ENCODE measurements around the gene HIPK2. TPM values are rescaled to one million over a fixed set of nuclear protein-coding genes. Genes with fewer than 3 reads are reported as not detected.
A peak's percentile ranks its signal among the peaks of the same experiment; 100 is the strongest.

The HIPK2 gene
- total RNA-seq, 1 donor from 2014 or later = 72.3 TPM

DNA sequence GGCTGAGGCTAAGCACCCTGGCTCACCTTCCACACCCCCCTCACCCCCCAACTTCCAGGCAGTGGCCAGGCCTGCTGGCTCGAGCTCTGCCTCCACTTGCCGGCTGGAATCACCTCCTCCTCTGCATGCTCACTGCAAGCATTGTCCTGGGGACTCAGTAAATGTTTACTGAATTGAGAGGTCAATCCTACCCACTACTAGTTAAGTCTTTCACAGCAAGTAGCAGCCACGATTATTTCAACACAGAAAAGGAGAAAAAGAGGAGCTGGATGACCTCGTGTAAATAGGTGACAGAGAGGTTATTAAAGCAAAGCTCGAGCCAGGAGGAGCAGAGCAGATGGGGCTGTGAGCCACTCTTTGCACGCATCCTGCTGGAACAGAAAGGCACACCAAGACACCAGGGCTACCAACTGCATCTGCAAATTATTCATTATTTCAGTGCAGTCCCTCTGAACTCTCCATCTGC, 32.1 kb downstream of the HIPK2 start:
- Mint-ChIP-seq H3K4me1 (ENCODE audit: low read depth) (peaks cover 93% of the 10 kb centered on the region), H3K27ac (ENCODE audit: unreplicated experiment) (peak overlapping the region; percentile 81), H3K9me3 (ENCODE audit: low read depth) (no peaks in the 10 kb centered on the region), H3K27me3 (ENCODE audit: low read depth) (no peaks in the 10 kb centered on the region), H3K36me3 (ENCODE audit: low read depth) (peaks cover 5% of the 10 kb centered on the region), H3K4me3 (ENCODE audit: unreplicated experiment) (no peak overlapping the region)
- TF ChIP-seq, protein P1, sequence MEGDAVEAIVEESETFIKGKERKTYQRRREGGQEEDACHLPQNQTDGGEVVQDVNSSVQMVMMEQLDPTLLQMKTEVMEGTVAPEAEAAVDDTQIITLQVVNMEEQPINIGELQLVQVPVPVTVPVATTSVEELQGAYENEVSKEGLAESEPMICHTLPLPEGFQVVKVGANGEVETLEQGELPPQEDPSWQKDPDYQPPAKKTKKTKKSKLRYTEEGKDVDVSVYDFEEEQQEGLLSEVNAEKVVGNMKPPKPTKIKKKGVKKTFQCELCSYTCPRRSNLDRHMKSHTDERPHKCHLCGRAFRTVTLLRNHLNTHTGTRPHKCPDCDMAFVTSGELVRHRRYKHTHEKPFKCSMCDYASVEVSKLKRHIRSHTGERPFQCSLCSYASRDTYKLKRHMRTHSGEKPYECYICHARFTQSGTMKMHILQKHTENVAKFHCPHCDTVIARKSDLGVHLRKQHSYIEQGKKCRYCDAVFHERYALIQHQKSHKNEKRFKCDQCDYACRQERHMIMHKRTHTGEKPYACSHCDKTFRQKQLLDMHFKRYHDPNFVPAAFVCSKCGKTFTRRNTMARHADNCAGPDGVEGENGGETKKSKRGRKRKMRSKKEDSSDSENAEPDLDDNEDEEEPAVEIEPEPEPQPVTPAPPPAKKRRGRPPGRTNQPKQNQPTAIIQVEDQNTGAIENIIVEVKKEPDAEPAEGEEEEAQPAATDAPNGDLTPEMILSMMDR (IDR thresholded peaks at IDR 0.05) = no peak
- no peak for DNase-seq (ENCODE audit: low spot score)

DNA sequence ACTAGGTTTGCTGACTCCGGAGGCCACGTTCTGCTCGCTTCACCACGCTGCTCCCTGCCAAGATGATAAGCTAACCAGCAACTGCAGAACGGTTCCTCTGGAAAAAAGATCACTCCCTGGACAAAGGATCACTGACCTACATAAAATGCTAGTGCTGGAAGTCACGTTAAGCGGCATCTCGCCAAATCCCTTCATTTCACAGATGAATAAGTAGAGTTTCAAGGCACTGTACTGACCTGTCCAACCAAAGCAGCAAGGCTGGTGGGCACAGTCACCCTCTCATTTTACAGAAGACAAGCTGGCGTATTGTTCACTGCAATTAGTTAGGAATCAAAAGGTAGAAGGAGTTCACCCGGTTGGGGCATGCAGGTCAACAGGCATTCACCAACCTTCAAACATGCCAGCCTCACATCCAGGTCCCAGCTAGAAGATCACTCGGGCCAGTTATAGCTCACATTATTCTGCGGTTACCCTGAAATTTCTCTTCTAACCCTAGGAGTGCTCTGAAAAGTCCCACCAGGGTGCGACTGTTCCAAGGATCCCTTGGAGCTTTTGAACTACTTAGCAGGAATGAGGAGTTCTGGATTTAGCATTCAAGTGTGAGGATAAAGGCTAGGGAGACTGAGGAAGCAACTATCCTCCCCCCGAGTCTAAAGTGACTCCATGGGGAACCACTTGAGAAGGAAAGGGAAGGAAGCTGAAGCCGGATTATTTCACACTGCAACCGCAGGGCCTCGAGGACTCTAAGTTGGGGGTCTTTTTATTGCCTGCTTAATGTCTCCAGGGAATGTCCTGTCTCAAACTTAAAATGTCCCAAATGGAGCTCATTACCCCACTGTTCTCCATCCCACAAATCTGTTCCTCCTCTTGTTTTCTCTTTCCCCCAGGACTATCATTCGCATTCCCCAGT, 32.8 kb downstream of the HIPK2 start:
- H3K9me3 Mint-ChIP-seq (ENCODE audit: low read depth) = no peaks in the 10 kb centered on the region
- no peak overlapping the region for H3K4me3 Mint-ChIP-seq (ENCODE audit: unreplicated experiment)
- peak overlapping the region; percentile 81 for H3K27ac Mint-ChIP-seq (ENCODE audit: unreplicated experiment)
- no peak for DNase-seq (ENCODE audit: low spot score)
- TF ChIP-seq, protein P1 (IDR thresholded peaks at IDR 0.05) = no peak
- H3K4me1 Mint-ChIP-seq (ENCODE audit: low read depth) = peaks cover 97% of the 10 kb centered on the region
- H3K36me3 Mint-ChIP-seq (ENCODE audit: low read depth) = peaks cover 5% of the 10 kb centered on the region
- no peaks in the 10 kb centered on the region for H3K27me3 Mint-ChIP-seq (ENCODE audit: low read depth)

DNA sequence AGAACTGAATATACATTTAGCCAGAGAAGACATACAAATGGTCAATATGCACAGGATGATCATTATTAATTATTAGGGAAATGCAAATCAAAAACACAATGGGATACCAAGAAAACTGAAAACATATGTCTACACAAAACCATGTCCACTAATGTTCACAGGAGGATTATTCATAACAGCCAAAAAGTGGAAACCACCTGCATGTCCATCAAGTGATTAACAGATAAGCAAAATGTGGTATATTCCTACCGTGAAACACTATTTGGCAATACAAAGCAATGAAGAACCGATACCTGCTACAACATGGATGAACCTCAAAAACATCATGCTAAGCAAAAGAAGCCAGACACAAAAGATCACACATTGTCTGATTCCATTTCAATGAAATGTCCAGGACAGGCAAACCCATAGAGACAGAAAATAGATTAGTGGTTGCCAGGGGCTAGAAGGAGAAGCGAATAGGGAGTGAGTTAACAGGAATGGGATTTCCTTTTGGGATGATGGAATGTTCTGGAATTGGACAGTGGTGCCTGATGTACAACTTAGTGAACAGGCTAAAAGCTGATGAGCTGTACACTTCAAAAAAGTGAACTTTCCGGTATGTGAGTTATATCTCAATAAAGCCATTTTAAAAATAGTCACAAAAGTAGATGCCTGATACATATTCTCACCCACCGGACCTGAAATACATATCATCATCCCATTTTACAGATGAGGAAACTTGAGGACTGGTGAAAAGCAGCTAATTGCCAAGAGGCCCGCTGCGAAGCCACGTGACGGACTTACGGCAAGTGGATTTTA, 33.6 kb downstream of the HIPK2 start:
- Mint-ChIP-seq H3K36me3 (ENCODE audit: low read depth) (peaks cover 3% of the 10 kb centered on the region), H3K4me3 (ENCODE audit: unreplicated experiment) (no peak overlapping the region), H3K9me3 (ENCODE audit: low read depth) (no peaks in the 10 kb centered on the region), H3K27me3 (ENCODE audit: low read depth) (no peaks in the 10 kb centered on the region), H3K4me1 (ENCODE audit: low read depth) (peaks cover 96% of the 10 kb centered on the region), H3K27ac (ENCODE audit: unreplicated experiment) (no peak overlapping the region)
- DNase-seq (ENCODE audit: low spot score) = no peak
- TF ChIP-seq, protein P1 (IDR thresholded peaks at IDR 0.05) = no peak

DNA sequence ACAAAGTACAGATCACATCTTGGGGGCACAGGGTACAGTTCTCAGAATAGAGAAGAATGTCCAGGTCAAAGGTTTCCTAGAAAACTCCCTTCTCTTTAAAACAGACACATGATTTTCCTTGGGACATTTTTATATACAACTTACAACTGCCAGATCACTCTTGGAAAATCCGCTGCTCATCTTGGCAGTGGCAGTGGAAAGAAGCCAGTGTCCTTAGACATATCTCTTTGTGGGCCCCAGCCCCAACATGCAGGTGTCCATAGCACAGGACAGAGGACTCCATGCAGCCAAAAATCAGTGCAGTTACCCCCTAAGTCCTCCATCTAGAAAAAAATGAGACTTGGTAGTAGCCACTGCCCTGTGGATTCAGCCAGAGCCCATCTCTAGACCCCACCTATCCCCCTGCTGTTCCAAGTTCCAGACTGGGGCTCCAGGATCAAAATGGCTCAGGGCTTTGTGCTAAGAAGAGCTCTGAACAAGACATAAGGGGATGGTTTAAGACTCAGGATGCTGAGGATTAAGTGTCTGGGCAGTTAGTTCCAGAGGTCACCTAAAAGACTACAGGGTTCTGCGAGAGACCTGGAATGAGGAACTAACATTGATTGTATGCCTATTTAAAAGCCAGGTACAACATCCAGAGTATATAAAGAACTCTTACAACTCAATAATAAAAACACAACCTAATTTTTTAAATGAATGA, 34.4 kb downstream of the HIPK2 start:
- Mint-ChIP-seq H3K36me3 (ENCODE audit: low read depth) (peaks cover 3% of the 10 kb centered on the region), H3K27me3 (ENCODE audit: low read depth) (no peaks in the 10 kb centered on the region), H3K9me3 (ENCODE audit: low read depth) (no peaks in the 10 kb centered on the region), H3K4me1 (ENCODE audit: low read depth) (peaks cover 96% of the 10 kb centered on the region), H3K4me3 (ENCODE audit: unreplicated experiment) (no peak overlapping the region), H3K27ac (ENCODE audit: unreplicated experiment) (peak overlapping the region; percentile 25)
- TF ChIP-seq, protein P1 (IDR thresholded peaks at IDR 0.05) = no peak
- no peak for DNase-seq (ENCODE audit: low spot score)
